DND-41 (cell line): ENCODE results near the gene VANGL1.

Experiments used
- ATAC-seq: fragments of 200-7000 bp; cut with Tn5 transposase; 3 replicates; pipeline ENCODE4 v1.9.1; 2021; ENCODE audit warnings: low read depth; ENCODE audit not compliant: insufficient read depth
- DNase-seq: peaks from one replicate; pipeline ENCODE4 v3.0.0-alpha.2; 2020
- H2AFZ ChIP-seq: 2 replicates; pipeline ENCODE4 v1.6.0; 2012; ENCODE audit warnings: low read depth, low read length
- H3K27ac ChIP-seq: 2 replicates; pipeline ENCODE4 v1.5.1; 2012; ENCODE audit warnings: low read length, inconsistent platforms
- H3K27me3 ChIP-seq: fragments of 200-600 bp; sonication (generic); 2 replicates; pipeline ENCODE4 v1.6.0; 2012; ENCODE audit warnings: low read length, mild to moderate bottlenecking, inconsistent platforms; ENCODE audit not compliant: insufficient read depth, poor library complexity
- H3K36me3 ChIP-seq: 2 replicates; pipeline ENCODE4 v1.5.1; 2012; ENCODE audit warnings: low read length, inconsistent platforms; ENCODE audit not compliant: insufficient read depth
- H3K4me1 ChIP-seq: 2 replicates; pipeline ENCODE4 v1.5.1; 2012; ENCODE audit warnings: mild to moderate bottlenecking, low read length; ENCODE audit not compliant: insufficient read depth
- H3K4me2 ChIP-seq: 2 replicates; pipeline ENCODE4 v1.6.0; 2012; ENCODE audit warnings: mild to moderate bottlenecking, moderate library complexity, low read length, inconsistent platforms; ENCODE audit not compliant: insufficient read depth
- H3K4me3 ChIP-seq, 2 experiments: fragments of 200-600 bp in 1 of 2; shearing (Covaris generic) in 1 of 2; 2 replicates each; pipeline ENCODE4 v1.5.1; 2012 to 2016; ENCODE audit warnings: inconsistent platforms in 2 of 2, low read length in 2 of 2, mild to moderate bottlenecking in 2 of 2, low read depth in 1 of 2, moderate library complexity in 1 of 2
- H3K79me2 ChIP-seq: 2 replicates; pipeline ENCODE4 v1.6.0; 2012; ENCODE audit warnings: low read length, inconsistent platforms; ENCODE audit not compliant: insufficient read depth
- H3K9ac ChIP-seq: 2 replicates; pipeline ENCODE4 v1.6.0; 2012; ENCODE audit warnings: low read depth, mild to moderate bottlenecking, inconsistent platforms, low read length, moderate library complexity
- H3K9me3 ChIP-seq: 2 replicates; pipeline ENCODE4 v1.5.1; 2012; ENCODE audit warnings: low read length, moderate library complexity, mild to moderate bottlenecking, inconsistent platforms; ENCODE audit not compliant: insufficient read depth, severe bottlenecking
- H4K20me1 ChIP-seq: 2 replicates; pipeline ENCODE4 v1.6.0; 2012; ENCODE audit warnings: low read length; ENCODE audit not compliant: insufficient read depth
- EZH2 ChIP-seq: IDR thresholded peaks from 3 replicates; pipeline ENCODE4 v1.6.1; 2012; ENCODE audit warnings: borderline replicate concordance, low read depth, mild to moderate bottlenecking, moderate library complexity, low read length, inconsistent platforms; ENCODE audit not compliant: severe bottlenecking
- TF ChIP-seq, protein P1 (sequence below): IDR thresholded peaks from 2 replicates; pipeline ENCODE4 v1.5.1; 2012; ENCODE audit warnings: borderline replicate concordance, low read length, moderate library complexity, mild to moderate bottlenecking; ENCODE audit not compliant: poor library complexity, severe bottlenecking; ENCODE audit errors: extremely low read depth

The VANGL1 gene

DNA sequence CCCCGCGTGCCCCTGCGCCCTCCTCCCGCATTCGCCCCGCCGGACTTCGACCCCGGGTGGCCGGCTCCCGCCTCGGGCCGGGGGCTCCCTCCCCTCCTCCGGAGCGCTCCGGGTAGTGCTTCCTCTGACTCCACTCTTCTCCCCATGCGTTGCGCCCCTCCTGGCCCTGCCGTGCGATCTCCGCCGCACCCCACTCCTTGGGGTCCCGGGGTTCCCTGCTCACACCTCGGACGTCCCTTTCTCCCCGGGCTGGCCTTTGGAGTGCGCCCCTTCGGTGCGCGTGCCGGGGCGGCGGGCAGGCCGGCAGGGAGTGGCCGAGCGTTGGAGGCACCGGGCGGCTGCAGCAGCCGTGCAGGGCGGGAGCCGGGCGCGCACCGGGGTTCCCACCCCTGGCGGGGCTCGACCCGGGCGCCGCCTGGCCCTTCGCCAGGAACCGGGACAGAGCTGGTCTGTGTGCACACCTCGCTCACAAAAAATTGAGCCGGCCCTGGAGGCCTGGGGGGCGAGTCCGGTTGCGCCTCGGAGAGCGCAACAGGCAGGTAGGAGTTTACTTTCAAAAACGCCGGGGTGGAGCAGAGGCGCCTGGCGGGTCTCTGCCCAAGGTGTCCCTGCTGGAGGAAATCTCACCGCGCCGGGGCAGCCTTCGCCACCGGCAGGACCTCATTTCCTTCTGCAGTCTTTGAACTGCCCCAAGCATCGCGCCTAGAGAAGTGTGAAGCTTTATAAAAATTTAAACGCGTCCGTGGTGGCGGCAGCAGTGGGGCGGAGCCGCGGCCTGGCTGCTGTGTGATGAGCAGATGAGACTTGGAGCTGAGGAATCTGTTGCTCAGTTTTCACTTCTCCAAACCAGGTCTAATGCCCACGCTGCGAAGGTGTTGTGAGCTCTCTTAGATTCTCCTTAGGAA lies 650 bp downstream of the VANGL1 start:
- peaks cover 54% of the 10 kb centered on the region for H3K79me2 ChIP-seq
- peak overlapping the region; percentile 87 for H3K4me2 ChIP-seq
- H2AFZ ChIP-seq, result peak overlapping the region; percentile 87
- no peaks in the 10 kb centered on the region; the same call in 1 of the 2 replicates for H3K36me3 ChIP-seq
- ATAC-seq, result peak; percentile 65
- H3K9ac ChIP-seq, result peak overlapping the region; percentile 91
- peaks cover 11% of the 10 kb centered on the region for H3K9me3 ChIP-seq
- TF ChIP-seq, protein P1, sequence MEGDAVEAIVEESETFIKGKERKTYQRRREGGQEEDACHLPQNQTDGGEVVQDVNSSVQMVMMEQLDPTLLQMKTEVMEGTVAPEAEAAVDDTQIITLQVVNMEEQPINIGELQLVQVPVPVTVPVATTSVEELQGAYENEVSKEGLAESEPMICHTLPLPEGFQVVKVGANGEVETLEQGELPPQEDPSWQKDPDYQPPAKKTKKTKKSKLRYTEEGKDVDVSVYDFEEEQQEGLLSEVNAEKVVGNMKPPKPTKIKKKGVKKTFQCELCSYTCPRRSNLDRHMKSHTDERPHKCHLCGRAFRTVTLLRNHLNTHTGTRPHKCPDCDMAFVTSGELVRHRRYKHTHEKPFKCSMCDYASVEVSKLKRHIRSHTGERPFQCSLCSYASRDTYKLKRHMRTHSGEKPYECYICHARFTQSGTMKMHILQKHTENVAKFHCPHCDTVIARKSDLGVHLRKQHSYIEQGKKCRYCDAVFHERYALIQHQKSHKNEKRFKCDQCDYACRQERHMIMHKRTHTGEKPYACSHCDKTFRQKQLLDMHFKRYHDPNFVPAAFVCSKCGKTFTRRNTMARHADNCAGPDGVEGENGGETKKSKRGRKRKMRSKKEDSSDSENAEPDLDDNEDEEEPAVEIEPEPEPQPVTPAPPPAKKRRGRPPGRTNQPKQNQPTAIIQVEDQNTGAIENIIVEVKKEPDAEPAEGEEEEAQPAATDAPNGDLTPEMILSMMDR, result peak; percentile 41
- no peak for TF ChIP-seq EZH2
- peaks cover 46% of the 10 kb centered on the region for H3K4me1 ChIP-seq
- DNase-seq, result peak; percentile 57
- peaks cover 16% of the 10 kb centered on the region; the same call in 1 of the 2 replicates for H4K20me1 ChIP-seq
- peak overlapping the region; percentile 76 for H3K27ac ChIP-seq
- H3K4me3 ChIP-seq, result peak overlapping the region; percentile 85 to 95; a peak in 3 of 4 replicates
- no peaks in the 10 kb centered on the region for H3K27me3 ChIP-seq

GRCh38 chr1:115643225-115643624 lies 1.5 kb downstream of the VANGL1 start:
- Histone ChIP-seq H4K20me1 (peaks cover 25% of the 10 kb centered on the region; the same call in 1 of the 2 replicates), H3K27ac (peak overlapping the region; percentile 76; the same call in 1 of the 2 replicates), H3K4me2 (peak overlapping the region; percentile 87), H3K4me3 (peak overlapping the region; percentile 85 to 95; a peak in 3 of 4 replicates), H2AFZ (no peak overlapping the region), H3K9me3 (peaks cover 11% of the 10 kb centered on the region), H3K79me2 (peaks cover 62% of the 10 kb centered on the region), H3K27me3 (no peaks in the 10 kb centered on the region), H3K4me1 (peaks cover 54% of the 10 kb centered on the region), H3K36me3 (no peaks in the 10 kb centered on the region; the same call in 1 of the 2 replicates), H3K9ac (peak overlapping the region; percentile 91)
- DNase-seq (no peak), ATAC-seq (no peak)
- TF ChIP-seq, protein P1, result no peak

GRCh38 chr1:115643666-115644065 lies 1.9 kb downstream of the VANGL1 start:
- peak overlapping the region; percentile 87 for H3K4me2 ChIP-seq
- H3K27ac ChIP-seq, result no peak overlapping the region
- H3K9ac ChIP-seq, result no peak overlapping the region
- H3K9me3 ChIP-seq, result peaks cover 9% of the 10 kb centered on the region
- no peak for TF ChIP-seq EZH2
- TF ChIP-seq, protein P1, result no peak
- H3K79me2 ChIP-seq, result peaks cover 66% of the 10 kb centered on the region
- no peaks in the 10 kb centered on the region; the same call in 1 of the 2 replicates for H3K36me3 ChIP-seq
- no peak overlapping the region for H3K4me3 ChIP-seq
- peaks cover 58% of the 10 kb centered on the region for H3K4me1 ChIP-seq
- H3K27me3 ChIP-seq, result no peaks in the 10 kb centered on the region
- peaks cover 29% of the 10 kb centered on the region; the same call in 1 of the 2 replicates for H4K20me1 ChIP-seq
- ATAC-seq (no peak), DNase-seq (no peak)
- H2AFZ ChIP-seq, result no peak overlapping the region
